Parietal lobe (tissue), 1 donor: ENCODE measurements around the gene PIK3C2A. TPM values are rescaled to one million over a fixed set of nuclear protein-coding genes. Genes with fewer than 3 reads are reported as not detected.

ENCODE experiments used
- total RNA-seq: library from RNA; depleted of rRNA; stranded (reverse); fragments of >200 nt; gene quantifications from one replicate; pipeline ENCODE4 v1.2.3, GENCODE V29; 2014

PIK3C2A gene, protein sequence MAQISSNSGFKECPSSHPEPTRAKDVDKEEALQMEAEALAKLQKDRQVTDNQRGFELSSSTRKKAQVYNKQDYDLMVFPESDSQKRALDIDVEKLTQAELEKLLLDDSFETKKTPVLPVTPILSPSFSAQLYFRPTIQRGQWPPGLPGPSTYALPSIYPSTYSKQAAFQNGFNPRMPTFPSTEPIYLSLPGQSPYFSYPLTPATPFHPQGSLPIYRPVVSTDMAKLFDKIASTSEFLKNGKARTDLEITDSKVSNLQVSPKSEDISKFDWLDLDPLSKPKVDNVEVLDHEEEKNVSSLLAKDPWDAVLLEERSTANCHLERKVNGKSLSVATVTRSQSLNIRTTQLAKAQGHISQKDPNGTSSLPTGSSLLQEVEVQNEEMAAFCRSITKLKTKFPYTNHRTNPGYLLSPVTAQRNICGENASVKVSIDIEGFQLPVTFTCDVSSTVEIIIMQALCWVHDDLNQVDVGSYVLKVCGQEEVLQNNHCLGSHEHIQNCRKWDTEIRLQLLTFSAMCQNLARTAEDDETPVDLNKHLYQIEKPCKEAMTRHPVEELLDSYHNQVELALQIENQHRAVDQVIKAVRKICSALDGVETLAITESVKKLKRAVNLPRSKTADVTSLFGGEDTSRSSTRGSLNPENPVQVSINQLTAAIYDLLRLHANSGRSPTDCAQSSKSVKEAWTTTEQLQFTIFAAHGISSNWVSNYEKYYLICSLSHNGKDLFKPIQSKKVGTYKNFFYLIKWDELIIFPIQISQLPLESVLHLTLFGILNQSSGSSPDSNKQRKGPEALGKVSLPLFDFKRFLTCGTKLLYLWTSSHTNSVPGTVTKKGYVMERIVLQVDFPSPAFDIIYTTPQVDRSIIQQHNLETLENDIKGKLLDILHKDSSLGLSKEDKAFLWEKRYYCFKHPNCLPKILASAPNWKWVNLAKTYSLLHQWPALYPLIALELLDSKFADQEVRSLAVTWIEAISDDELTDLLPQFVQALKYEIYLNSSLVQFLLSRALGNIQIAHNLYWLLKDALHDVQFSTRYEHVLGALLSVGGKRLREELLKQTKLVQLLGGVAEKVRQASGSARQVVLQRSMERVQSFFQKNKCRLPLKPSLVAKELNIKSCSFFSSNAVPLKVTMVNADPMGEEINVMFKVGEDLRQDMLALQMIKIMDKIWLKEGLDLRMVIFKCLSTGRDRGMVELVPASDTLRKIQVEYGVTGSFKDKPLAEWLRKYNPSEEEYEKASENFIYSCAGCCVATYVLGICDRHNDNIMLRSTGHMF (N-terminal part only)
- 60.1 TPM for total RNA-seq

GRCh38 chr11:17207317-17208256 lies at the start of gene PIK3C2A:
Gene PIK3C2A (minus strand): TSS chr11:17207986. CDS start chr11:17169741, 38,245 bp downstream.

Other genes with a start within 250 kb of the PIK3C2A start
- gene PLEKHA7, start 193.6 kb downstream of the PIK3C2A start, total RNA-seq, result 18.5 TPM
- gene RPS13, start 130.3 kb downstream of the PIK3C2A start, total RNA-seq, result 1,672 TPM
- 85.4 TPM for gene NUCB2, start 68.8 kb upstream of the PIK3C2A start, total RNA-seq
- gene NCR3LG1, start 143.8 kb upstream of the PIK3C2A start, total RNA-seq, result 23.8 TPM
- gene KCNJ11, start 180.7 kb upstream of the PIK3C2A start, total RNA-seq, result 12.2 TPM